Measurements from ENCODE around the gene PPP1R37. TPM values are rescaled to one million over a fixed set of nuclear protein-coding genes. Genes with fewer than 3 reads are reported as not detected.

PPP1R37 gene
- total RNA-seq, 1 donor from 2014 or later = 20.4 TPM

DNA sequence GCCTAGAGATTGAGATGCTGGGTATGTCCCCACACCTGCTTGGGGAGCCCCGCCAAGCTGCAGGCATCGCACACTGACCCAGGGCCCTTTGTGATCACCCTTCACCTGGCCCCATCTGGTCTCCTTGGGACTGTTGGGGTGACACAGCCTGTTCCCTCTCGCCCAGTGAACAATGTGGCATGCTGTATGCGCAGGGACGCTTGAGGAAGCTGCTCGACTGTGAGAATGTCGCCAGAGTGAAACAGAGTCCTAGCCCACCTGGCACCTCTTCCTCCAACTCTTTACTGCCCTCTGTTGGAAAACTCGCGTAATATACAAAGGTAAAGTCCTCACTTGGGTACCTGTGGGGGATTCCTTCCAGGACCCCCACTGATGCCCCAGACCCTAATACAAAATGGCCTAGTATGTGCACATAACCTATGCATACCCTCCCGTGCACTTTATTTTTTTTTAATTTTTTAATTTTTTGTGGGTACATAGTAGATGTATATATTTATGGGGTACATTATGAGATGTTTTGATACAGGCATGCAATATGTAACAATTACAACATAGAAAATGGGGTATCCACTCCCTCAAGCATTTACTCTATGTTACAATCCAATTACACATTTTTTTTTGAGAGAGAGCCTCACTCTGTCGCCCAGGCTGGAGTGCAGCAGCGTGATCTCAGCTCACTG lies 94.6 kb downstream of the PPP1R37 start:
- DNase-seq (ENCODE audit: low spot score) = no peak
- Mint-ChIP-seq H3K4me1 (ENCODE audit: low read depth) (no peaks in the 10 kb centered on the region), H3K4me3 (no peak overlapping the region), H3K36me3 (ENCODE audit: low read depth) (no peaks in the 10 kb centered on the region), H3K27me3 (ENCODE audit: insufficient read depth) (peaks cover 2% of the 10 kb centered on the region), H3K27ac (no peak overlapping the region), H3K9me3 (no peaks in the 10 kb centered on the region)
- intact Hi-C loops (cut with micrococcal nuclease) = loop anchor here (1.0 kb wide), 2 partner anchors 128 to 151 kb away; no protein-coding TSS in a partner anchor

DNA sequence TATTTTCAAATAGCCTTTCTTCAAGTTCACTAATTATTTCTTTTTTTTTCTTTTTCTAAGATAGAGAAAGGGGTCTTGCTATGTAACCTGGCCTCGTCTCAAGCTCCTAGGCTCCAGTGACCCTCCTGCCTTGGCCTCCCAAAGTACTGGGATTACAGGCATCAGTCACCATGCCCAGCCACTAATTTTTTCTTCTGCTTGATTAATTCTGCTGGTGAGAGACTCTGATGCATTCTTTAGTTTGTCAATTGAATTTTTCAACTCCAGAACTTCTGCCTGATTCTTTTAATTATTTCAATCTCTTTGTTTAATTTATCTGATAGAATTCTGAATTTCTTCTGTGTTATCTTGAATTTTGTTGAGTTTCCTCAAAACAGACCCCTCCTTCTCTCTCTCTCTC lies 97.0 kb downstream of the PPP1R37 start:
- no peaks in the 10 kb centered on the region for H3K27me3 Mint-ChIP-seq (ENCODE audit: insufficient read depth)
- H3K4me3 Mint-ChIP-seq = no peak overlapping the region
- no peak overlapping the region for H3K27ac Mint-ChIP-seq
- DNase-seq (ENCODE audit: low spot score) = no peak
- intact Hi-C loops (cut with micrococcal nuclease) = no loop called here
- H3K36me3 Mint-ChIP-seq (ENCODE audit: low read depth) = no peaks in the 10 kb centered on the region
- H3K4me1 Mint-ChIP-seq (ENCODE audit: low read depth) = no peaks in the 10 kb centered on the region
- H3K9me3 Mint-ChIP-seq = no peaks in the 10 kb centered on the region

DNA sequence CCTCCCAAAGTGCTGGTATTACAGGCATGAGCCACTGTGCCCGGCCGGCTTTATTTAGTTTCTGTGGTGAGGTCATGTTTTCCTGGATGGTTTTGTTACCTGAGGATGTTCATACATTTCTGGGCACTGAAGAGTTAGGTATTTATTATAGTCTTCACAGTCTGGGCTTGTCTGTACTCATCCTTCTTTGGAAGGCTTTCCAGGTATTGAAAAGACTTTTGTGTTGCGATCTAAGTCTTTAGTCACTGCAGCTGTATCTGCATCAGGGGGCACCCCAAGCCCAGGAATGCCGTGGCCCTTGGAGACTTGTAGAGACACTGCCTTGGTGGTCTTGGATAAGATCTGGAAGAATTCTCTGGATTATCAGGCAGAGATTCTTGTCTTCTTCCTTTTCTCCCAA lies 98.4 kb downstream of the PPP1R37 start:
- Mint-ChIP-seq H3K27me3 (ENCODE audit: insufficient read depth) (no peaks in the 10 kb centered on the region), H3K4me1 (ENCODE audit: low read depth) (no peaks in the 10 kb centered on the region), H3K9me3 (no peaks in the 10 kb centered on the region), H3K4me3 (no peak overlapping the region), H3K36me3 (ENCODE audit: low read depth) (no peaks in the 10 kb centered on the region), H3K27ac (no peak overlapping the region)
- no peak for DNase-seq (ENCODE audit: low spot score)
- intact Hi-C loops (cut with micrococcal nuclease) = no loop called here

DNA sequence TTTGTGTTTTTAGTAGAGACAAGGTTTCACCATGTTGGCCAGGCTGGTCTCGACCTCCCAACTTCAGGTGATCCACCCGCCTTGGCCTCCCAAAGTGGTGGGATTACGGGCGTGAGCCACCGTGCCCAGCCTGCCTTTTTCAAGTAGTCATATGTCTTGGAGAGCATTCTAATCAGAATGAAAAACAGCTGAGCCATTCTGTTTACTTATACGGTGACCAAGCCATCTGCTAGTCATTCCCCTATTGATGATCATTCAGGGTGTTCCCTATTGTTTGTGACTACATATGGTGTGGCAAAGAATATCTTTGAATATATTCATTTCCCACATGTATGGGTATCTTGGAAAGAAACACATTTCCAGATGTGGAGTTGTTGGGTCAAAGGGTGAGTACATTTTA lies 102.8 kb downstream of the PPP1R37 start:
- Mint-ChIP-seq H3K4me3 (no peak overlapping the region), H3K4me1 (ENCODE audit: low read depth) (no peaks in the 10 kb centered on the region), H3K36me3 (ENCODE audit: low read depth) (no peaks in the 10 kb centered on the region), H3K9me3 (no peaks in the 10 kb centered on the region), H3K27me3 (ENCODE audit: insufficient read depth) (peaks cover 3% of the 10 kb centered on the region), H3K27ac (no peak overlapping the region)
- no peak for DNase-seq (ENCODE audit: low spot score)
- intact Hi-C loops (cut with micrococcal nuclease) = no loop called here

Other genes starting within 250 kb of the PPP1R37 start
- 0.08 and 0.39 TPM in 2 replicates for gene NECTIN2, start 246.9 kb upstream of the PPP1R37 start, total RNA-seq
- 209 and 211 TPM in 2 replicates for gene TOMM40, start 201.9 kb upstream of the PPP1R37 start, total RNA-seq
- gene APOE, start 187.4 kb upstream of the PPP1R37 start, total RNA-seq = 0.41 and 0.42 TPM in 2 replicates
- gene APOC1, start 178.6 kb upstream of the PPP1R37 start, total RNA-seq = 1.2 TPM in 1 of 2 replicates, not detected in the other
- gene APOC4, start 150.9 kb upstream of the PPP1R37 start, total RNA-seq = not detected in 2 replicates
- gene APOC2, start 147.1 kb upstream of the PPP1R37 start, total RNA-seq = not detected in 2 replicates
- gene CLPTM1, start 137.8 kb upstream of the PPP1R37 start, total RNA-seq = 86.1 and 93.1 TPM in 2 replicates
- gene RELB, start 91.7 kb upstream of the PPP1R37 start, total RNA-seq = 73.3 and 77.5 TPM in 2 replicates
- gene CLASRP, start 54.1 kb upstream of the PPP1R37 start, total RNA-seq = 106 and 116 TPM in 2 replicates
- 4.3 and 4.7 TPM in 2 replicates for gene ZNF296, start 16.7 kb upstream of the PPP1R37 start, total RNA-seq
- 46.8 and 53.6 TPM in 2 replicates for gene GEMIN7, start 13.9 kb upstream of the PPP1R37 start, total RNA-seq
- gene NKPD1, start 67.8 kb downstream of the PPP1R37 start, total RNA-seq = 0.16 and 0.20 TPM in 2 replicates
- gene TRAPPC6A, start 85.1 kb downstream of the PPP1R37 start, total RNA-seq = 18.4 and 22.8 TPM in 2 replicates
- gene BLOC1S3, start 85.6 kb downstream of the PPP1R37 start, total RNA-seq = 10.4 and 10.5 TPM in 2 replicates
- not detected in 2 replicates for gene EXOC3L2, start 152.2 kb downstream of the PPP1R37 start, total RNA-seq
- 27.1 and 27.2 TPM in 2 replicates for gene MARK4, start 158.1 kb downstream of the PPP1R37 start, total RNA-seq
- gene CKM, start 229.7 kb downstream of the PPP1R37 start, total RNA-seq = not detected in 2 replicates
- gene KLC3, start 247.6 kb downstream of the PPP1R37 start, total RNA-seq = not detected in 2 replicates

Measured in activated T-helper 1 cell treated with anti-CD3 and anti-CD28 coated beads, Interleukin-12 subunit alpha, Interleukin-12 subunit beta, Interleukin-2, Interleukin-4 antibody, amounts not matched to agents 30 ng/mL and 10 ng/mL and 1 ng/mL, durations not matched to agents 14 hours and 24 hours and 36 hours (primary cell).